ENCODE measurements around the gene SLC22A4. TPM values are rescaled to one million over a fixed set of nuclear protein-coding genes. Genes with fewer than 3 reads are reported as not detected.

SLC22A4 gene
- polyA plus RNA-seq, 1 donor from 2014 or later, result 2.0 TPM

- no peak overlapping the region for H3K9ac ChIP-seq (ENCODE audit: low read length)
- no peak for TF ChIP-seq RAD21 (conservative IDR thresholded peaks at IDR 0.05)
- no peak for TF ChIP-seq SMC3 (conservative IDR thresholded peaks at IDR 0.05; ENCODE audit: poor library complexity)
- TF ChIP-seq POLR2AphosphoS5 (IDR thresholded peaks at IDR 0.05), result no peak
- TF ChIP-seq CTCF (IDR thresholded peaks at IDR 0.05; ENCODE audit: poor library complexity, severe bottlenecking), result no peak
- no peak for TF ChIP-seq EZH2 (IDR thresholded peaks at IDR 0.05; ENCODE audit: borderline replicate concordance, insufficient read depth, low read length, poor library complexity, severe bottlenecking)
- no peak for TF ChIP-seq REST (IDR thresholded peaks at IDR 0.05; ENCODE audit: borderline replicate concordance)
- TF ChIP-seq EP300 (conservative IDR thresholded peaks at IDR 0.05; ENCODE audit: poor library complexity, severe bottlenecking), result no peak
- TF ChIP-seq MXI1 (conservative IDR thresholded peaks at IDR 0.05; ENCODE audit: poor library complexity, severe bottlenecking), result no peak
- TF ChIP-seq TAF1 (IDR thresholded peaks at IDR 0.05; ENCODE audit: low read depth), result no peak
- H3K4me3 ChIP-seq (ENCODE audit: low read length), result no peak overlapping the region
- no peaks in the 10 kb centered on the region for H3K9me2 ChIP-seq (ENCODE audit: insufficient read depth, low read length)
- H3K27ac ChIP-seq (ENCODE audit: low read length), result no peak overlapping the region
- no peak overlapping the region for H3K4me2 ChIP-seq (ENCODE audit: low read length)
- no peaks in the 10 kb centered on the region for H4K20me1 ChIP-seq (ENCODE audit: insufficient read depth)
- no peaks in the 10 kb centered on the region for H3K27me3 ChIP-seq (ENCODE audit: insufficient read depth, low read depth, low read length)
- no peaks in the 10 kb centered on the region for H3F3A ChIP-seq (ENCODE audit: insufficient read depth, low read length, poor library complexity, severe bottlenecking)
- H3K79me2 ChIP-seq (replicated peaks; ENCODE audit: insufficient read depth, low read length), result no peaks in the 10 kb centered on the region
- H3K36me3 ChIP-seq (ENCODE audit: insufficient read depth, low read length), result no peaks in the 10 kb centered on the region
- H2AFZ ChIP-seq (ENCODE audit: low read depth, low read length), result no peak overlapping the region
- H3K9me3 ChIP-seq (ENCODE audit: low read length), result no peaks in the 10 kb centered on the region
Measured at GRCh38 chr5:132364319-132364718, 70.1 kb downstream of the SLC22A4 start.

- no peaks in the 10 kb centered on the region for H4K20me1 ChIP-seq (ENCODE audit: insufficient read depth)
- H3F3A ChIP-seq (ENCODE audit: insufficient read depth, low read length, poor library complexity, severe bottlenecking), result no peaks in the 10 kb centered on the region
- no peaks in the 10 kb centered on the region for H3K27me3 ChIP-seq (ENCODE audit: insufficient read depth, low read depth, low read length)
- no peak overlapping the region for H2AFZ ChIP-seq (ENCODE audit: low read depth, low read length)
- H3K9ac ChIP-seq (ENCODE audit: low read length), result no peak overlapping the region
- TF ChIP-seq CTCF (IDR thresholded peaks at IDR 0.05; ENCODE audit: poor library complexity, severe bottlenecking), result no peak
- TF ChIP-seq EP300 (conservative IDR thresholded peaks at IDR 0.05; ENCODE audit: poor library complexity, severe bottlenecking), result no peak
- TF ChIP-seq RAD21 (conservative IDR thresholded peaks at IDR 0.05), result no peak
- no peak for TF ChIP-seq REST (IDR thresholded peaks at IDR 0.05; ENCODE audit: borderline replicate concordance)
- TF ChIP-seq POLR2AphosphoS5 (IDR thresholded peaks at IDR 0.05), result no peak
- TF ChIP-seq EZH2 (IDR thresholded peaks at IDR 0.05; ENCODE audit: borderline replicate concordance, insufficient read depth, low read length, poor library complexity, severe bottlenecking), result no peak
- no peaks in the 10 kb centered on the region for H3K9me2 ChIP-seq (ENCODE audit: insufficient read depth, low read length)
- no peaks in the 10 kb centered on the region for H3K79me2 ChIP-seq (replicated peaks; ENCODE audit: insufficient read depth, low read length)
- no peak overlapping the region for H3K27ac ChIP-seq (ENCODE audit: low read length)
- no peaks in the 10 kb centered on the region for H3K36me3 ChIP-seq (ENCODE audit: insufficient read depth, low read length)
- H3K4me3 ChIP-seq (ENCODE audit: low read length), result no peak overlapping the region
- H3K4me2 ChIP-seq (ENCODE audit: low read length), result no peak overlapping the region
- H3K9me3 ChIP-seq (ENCODE audit: low read length), result no peaks in the 10 kb centered on the region
Measured at GRCh38 chr5:132365213-132365612, 71.0 kb downstream of the SLC22A4 start.
